DMS 273 (cell line): ENCODE data around the gene CSTF2T.

Source experiments
- DNase-seq: peaks from one replicate; lab custom pipeline; 2025; ENCODE audit not compliant: unreplicated experiment; lab: John Stamatoyannopoulos, UW

Gene CSTF2T, protein sequence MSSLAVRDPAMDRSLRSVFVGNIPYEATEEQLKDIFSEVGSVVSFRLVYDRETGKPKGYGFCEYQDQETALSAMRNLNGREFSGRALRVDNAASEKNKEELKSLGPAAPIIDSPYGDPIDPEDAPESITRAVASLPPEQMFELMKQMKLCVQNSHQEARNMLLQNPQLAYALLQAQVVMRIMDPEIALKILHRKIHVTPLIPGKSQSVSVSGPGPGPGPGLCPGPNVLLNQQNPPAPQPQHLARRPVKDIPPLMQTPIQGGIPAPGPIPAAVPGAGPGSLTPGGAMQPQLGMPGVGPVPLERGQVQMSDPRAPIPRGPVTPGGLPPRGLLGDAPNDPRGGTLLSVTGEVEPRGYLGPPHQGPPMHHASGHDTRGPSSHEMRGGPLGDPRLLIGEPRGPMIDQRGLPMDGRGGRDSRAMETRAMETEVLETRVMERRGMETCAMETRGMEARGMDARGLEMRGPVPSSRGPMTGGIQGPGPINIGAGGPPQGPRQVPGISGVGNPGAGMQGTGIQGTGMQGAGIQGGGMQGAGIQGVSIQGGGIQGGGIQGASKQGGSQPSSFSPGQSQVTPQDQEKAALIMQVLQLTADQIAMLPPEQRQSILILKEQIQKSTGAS

DNA sequence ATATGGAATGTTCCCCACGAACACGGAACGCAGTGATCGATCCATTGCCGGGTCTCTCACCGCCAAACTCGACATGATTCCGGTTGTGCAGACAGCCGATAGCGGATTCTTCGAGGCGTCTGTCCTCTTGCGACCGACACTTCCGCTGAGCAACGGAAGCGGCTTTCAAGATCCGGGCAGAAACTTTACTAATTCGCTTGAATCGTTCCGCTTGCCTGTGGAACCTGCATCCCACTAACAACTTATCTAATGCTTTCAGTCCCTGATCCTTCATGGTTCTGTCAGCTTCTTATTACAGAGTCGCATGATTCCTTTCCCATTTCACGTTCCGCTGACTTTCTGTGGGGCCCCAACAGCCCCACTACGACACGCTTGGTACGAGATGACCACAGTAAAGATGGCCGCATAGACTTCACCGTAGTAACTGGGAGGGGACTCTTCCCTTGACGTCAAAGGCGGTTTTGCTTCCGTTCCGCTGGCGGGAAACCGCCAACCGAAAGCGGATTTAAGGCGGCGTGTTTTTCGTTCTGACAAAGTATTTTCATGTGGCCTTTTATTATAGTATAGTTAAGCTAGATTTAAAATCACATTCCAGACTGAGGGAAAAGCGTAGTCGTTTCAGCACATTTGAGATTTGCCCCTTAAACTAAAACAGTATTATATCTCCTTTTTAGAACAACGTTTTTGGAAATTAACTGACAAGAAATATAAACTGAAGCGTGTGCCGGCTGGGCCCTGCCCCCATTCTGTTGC is at the start of gene CSTF2T:
TSS of gene CSTF2T (minus strand) at position 121 of the 753 bp plus-strand sequence. CDS start at position 75, 46 bp downstream.
- peak; percentile 94 for DNase-seq

DNA sequence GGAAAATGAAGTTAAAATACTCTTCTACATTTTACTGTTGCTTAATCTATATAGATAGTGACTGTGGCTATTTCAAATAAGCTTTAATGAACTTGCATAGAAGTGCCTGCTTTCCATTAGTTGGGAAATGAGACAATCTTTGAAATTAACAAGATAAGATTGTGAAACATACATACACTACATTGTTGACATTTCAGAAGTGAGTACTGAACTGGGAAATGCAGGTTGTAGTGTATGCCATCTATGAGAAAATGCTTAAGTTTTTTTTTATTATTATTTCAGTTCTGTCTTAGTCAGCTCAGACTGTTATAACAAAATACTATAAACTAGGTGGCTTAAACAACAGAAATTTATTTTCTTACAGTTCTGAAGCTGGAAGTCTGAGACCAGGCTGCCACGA is 49.6 kb upstream of the CSTF2T start:
- no peak for DNase-seq

DNA sequence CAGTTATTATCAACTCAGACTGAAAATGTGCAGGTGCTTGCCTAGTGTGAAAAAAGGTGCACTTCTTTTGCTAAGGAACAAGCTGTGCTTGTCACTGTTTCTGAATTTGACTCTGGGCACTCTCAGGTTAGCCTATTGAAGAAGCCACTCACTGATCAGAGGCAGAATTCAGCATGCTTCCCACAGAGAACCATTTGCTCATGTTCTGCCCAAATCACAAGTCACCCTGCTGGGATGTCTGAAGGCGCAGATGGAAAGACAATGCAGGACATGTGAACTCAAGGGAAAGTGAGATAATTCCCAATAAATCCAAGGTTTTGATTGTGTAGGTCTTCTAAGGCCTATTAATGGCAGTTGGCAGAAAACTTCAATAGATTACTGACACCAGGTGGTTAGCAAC is 47.8 kb upstream of the CSTF2T start:
- DNase-seq = no peak

DNA sequence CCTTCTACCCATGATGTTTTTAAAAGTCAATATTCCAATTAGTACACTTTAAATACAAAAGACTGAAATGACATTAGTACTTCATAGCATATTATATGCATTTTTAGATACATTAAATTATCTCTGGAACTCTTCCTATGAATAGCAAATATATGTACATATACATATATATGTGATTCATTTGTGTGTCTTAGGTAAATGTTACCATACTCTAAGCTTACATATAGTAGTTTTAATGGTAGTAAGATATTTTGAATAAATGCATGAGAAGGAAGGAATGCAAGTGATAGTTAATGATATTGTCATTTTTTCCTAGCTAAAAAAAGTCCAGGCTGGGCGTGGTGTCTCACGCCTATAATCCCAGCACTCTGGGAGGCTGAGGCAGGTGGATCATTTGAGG is 46.0 kb upstream of the CSTF2T start:
- DNase-seq = no peak

DNA sequence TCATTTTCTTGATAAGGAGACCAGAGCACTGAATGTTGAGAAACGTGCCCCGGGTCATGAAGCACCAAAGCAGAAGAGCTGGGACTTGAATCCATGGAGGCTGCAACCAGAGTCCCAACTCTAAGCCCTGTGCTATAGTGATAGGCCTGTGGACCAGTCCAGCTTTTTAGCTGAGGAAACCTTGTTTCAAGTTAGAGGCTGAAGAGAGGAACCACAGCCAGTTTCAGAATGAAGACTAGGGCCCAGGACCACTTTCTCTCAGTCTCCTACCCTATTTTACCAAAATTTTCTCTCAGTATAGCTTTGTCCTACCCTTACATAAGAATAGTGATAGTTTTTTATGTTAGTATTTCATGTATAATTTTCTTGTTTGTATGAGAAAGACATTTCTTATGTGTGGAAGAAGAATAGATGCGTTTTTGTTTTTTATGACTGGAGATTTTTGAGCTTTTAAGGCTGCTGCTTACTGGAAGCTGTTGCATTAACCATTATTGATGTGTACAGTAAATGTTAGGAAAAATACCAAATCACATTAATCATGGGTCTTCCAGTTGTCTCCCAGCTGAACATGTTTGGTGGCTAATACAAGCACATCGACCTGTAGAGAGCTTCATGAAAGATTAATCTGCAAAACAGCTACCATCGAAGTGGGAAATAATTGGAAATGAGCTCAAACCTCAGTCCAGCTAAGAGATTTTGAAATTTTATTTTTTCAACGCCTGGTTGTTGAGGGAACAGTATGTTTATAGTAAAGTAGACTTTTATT is 45.0 kb upstream of the CSTF2T start:
- DNase-seq = no peak

DNA sequence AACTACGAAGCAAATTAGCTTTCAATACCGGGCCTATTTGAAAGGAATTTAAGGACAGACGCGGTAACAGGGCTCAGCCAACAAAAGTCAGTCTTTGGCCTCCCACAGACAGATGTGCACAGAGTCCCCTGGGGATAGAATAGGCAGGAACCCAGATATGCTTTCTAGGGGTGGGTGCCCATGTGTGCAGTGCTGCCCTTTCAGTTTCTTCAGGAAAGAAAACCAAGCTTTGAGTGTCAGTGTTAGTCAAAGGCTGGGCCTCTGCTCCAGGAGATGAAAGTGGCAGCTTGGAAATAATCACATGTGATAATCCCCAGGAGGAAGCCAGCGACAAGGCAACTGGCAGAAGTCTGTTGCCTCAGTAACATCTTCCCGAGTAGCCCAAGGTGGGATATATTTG is 43.8 kb upstream of the CSTF2T start:
- peak; percentile 63 for DNase-seq

DNA sequence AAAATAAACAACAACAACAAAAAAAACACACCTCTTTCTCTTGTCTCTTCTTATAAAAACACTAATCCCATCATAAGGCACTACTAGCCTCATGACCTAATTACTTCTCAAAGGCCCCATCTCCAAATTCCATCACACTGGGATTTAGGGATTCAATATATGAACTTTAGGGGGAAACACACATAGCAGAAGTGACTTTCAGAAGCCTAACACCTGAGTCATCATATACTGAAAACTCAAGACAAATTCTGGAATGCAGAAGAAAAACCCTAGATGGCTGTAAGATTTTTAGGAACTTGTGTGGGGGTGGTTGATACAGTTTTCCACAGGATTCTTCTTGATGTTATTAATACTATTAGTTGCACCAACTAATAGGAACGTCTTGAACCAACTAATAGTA is 33.7 kb upstream of the CSTF2T start:
- DNase-seq = no peak

DNA sequence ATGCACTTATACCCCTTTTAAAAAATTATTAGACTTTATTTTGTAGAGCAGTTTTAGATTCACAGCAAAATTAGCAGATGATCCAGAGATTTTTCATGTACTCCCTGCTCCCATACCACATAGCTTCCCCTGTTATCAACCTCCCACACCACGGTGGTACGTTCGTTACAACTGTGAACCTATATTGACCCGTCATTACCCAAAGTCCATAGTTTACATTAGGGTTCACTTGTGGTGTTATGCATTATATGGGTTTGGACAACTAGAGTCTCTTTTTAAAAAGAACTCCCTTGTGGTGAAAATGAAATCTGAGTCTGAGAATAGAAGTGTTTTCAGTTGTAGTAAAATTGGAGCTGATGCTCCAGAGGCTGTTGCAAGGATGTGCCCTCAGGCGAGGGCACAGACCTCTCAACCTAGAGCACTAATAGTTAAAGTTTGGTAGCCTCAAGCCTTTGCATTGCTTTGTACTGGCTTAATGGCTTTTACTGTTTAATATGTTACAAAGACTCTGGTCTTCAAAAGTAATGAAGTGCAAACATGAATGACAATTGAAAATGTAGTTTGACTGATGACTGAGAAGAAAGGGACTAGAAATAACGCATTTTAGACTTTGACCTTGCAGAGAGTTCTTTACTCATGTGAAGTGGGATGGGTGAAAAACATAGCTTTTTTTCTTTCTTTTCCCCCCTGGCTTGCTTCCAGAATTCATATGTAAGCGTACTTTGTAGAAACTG is 30.6 kb upstream of the CSTF2T start:
- DNase-seq = no peak

DNA sequence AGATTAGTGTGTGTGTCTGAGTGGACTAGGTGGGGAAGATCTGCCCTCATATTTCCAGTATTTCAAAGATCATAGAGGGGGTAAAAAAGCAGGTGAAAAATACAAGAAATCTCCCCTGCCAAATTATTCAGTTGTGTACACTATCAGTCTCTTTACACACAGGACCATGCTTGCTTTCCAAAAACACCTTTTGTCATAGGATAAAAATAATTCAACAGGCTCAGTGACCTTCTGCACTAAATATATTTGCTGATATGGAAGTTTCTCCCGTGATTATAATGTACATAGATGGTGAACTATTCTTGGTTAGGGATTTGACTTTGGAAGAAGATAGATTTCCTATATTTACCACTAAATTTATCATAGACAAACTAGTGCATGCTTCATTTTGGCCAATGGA is 24.6 kb upstream of the CSTF2T start:
- no peak for DNase-seq

DNA sequence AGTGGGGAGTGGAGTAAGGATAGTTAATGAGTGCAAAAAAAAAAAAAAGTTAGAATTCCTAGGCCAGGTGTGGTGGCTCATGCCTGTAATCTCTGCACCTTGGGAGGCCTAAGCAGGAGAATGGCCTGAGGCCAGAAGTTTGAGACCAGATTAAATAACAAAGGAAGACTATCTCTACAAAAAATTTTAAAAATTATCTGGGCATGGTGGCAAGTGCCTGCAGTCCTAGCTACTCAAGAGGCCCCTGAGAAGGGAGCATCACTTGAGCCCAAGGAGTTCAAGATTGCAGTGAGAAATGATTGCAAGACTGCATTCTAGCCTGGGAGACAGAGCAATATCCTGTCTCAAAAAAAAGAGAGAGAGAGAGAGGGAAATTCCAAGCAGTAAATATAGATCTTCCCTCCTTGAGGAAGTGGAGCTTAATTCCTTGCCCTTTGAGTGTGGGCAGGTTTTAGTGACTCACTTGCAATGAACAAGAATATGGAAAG is 19.5 kb upstream of the CSTF2T start:
- DNase-seq = no peak

DNA sequence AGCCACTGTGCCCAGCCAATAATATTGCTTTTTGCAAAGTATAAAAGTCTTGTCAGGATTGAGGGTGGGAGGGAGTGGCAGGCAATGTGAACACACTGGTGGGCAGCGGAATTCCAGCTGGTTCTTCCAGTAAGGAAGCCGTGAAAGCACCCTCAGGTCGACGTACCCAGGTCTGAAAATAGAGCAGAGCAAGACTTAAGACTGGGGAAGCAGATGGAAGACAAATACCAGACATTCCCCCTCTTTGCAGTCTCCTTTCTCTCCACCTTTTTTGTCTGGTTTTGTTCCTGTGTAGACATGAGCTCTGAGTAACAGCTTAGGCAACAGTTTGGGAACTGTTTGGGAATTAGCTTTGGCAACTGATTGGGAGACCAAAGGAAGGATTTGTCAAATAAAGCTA is 17.6 kb upstream of the CSTF2T start:
- no peak for DNase-seq

DNA sequence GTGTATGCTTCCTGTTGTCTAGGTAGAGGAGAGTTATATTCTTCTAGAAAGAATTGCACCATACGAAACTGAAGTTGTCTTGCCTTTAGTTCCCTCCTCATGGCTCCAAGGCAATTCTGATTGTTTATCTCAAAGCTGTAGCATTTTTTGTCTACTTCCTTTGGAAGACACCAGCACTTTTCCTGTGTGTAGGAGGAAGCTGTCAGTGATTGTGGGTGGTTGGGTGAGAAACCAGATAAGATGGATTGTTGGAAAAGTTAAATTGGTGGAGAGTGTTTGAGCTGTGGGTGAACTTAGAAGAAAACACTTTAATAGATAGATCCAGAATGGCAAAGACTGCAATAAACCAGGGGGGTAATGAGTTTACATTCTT is 12.1 kb upstream of the CSTF2T start:
- DNase-seq = no peak

DNA sequence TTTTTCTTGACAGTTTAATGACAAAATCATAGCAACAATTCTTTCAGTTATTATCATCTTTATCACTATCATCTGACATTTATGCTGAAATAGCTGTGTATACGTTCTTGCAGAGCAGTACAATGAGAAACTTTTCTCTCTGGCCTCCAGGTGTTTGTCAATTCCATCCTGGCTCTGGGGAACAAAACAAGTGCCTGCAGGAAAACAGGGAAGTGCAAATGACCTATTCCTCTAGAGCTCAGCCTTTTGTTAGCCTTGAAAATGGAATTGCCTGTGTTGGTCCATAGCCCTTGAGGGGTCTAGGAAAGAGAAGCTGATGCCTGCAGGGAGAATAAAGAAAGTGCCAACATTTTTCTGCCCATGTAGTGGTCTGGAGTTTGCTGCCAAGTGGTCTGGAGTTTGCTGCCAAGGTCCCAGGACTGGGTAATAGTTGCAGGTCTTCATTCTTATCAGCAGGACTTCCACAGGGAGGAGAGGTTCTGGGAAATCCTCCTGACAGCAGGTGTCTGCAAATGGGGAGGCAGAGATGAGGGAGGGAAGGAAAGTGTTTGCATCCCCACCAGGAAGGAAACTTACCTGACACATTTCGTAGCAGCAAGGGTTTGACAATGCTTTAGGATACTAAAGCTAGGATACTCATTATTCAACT is 10.1 kb upstream of the CSTF2T start:
- DNase-seq = no peak

DNA sequence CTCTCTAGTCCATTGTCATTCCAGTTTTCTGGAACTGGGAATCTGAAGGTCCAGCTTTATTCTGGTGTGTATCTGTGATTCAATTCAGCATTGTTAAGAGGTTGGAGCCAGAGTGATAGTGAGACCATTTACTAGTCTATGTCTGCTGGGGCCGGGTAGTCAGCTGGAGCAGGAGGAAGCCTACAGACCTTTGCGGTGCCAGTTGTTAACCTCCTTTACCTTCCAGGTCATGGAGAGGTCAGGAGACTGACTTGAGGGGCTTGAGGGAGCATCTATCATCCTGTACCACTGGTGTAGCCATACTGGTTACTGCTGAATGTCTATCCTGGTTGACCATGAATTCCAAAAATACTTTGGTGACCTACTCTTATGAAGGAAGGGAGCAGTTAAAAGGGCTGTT is 9.2 kb upstream of the CSTF2T start:
- DNase-seq = no peak

DNA sequence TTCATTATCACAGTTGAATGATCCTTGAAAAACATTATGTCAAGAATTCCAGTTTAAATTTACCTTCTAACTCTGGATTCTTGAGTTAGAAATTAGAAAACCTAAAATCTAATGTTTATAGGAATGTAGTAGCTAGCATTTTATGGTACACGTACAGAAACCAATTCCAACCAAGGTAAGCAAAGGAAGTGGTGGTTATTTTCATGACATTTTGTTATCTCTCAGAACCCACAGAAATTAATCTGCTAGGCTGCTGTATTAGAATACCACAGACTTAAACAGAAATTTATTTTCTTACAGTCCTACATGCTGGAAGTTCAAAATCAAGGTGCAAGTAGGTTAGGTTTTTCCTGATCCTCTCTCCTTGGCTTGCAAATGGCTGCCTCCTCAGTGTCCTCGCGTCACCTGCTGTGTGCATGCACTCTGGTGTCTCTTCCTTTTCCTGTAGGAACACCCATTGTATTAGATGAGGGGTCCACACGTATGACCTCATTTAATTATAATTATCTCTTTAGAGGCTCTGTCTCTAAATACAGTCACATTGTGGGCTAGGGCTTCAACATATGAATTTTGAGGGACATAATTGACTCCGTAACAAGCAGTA is 8.5 kb upstream of the CSTF2T start:
- no peak for DNase-seq

DNA sequence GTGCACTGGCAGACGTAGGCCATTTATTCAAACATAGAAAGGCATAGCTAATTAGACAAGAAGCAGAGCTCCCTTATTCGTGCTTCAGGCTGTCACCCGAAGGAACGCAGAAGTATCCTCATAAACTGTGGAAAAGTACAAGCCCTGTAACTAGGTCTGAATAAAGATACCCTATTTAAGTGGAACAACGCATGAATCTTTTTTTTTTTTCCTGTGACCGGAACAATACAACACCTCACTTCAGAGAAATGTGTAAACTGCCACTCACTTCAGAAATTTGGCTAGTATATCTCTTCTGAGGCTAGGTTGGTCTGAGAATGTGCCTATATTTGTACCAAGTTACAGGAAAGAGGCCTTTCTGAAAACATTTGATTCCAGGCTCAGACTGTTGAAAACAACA is 8.0 kb upstream of the CSTF2T start:
- DNase-seq = no peak

DNA sequence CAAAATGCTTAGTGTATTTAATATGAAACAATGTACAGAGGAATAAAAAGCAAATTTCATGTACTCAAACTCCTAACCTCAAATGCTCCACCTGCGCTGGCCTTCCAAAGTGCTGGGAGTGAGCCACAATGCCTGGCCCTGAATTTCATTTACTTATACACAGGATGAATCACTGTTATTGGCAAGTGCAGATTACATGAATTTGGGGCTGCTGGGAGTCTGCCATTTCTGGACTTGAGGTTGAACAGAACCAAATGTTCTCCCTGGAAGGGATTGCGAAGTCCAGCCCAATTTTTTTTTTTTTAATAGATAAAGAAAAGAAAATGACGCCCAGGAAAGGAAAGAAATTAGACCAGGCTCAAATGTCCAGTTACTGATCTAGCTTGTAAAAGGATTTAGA is 6.8 kb upstream of the CSTF2T start:
- DNase-seq = no peak

DNA sequence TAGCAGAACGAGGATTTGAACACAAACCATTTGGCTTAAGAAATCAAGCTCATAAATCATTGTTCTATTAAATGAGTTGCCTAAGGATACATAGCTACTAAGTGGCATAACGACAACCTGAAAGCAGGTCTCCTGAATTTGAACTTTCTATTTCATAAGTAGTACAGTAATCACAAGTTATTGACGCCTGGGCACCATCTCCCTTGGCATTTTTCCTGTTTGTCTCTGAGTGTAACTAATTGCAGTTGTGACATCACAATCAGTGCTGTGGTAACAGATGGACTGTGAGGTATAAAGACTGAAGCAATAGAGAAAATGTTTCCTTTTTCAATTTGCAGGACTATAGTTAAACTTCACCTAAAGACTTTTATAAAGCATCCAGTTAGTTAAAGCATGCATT is 6.4 kb upstream of the CSTF2T start:
- peak; percentile 19 for DNase-seq

DNA sequence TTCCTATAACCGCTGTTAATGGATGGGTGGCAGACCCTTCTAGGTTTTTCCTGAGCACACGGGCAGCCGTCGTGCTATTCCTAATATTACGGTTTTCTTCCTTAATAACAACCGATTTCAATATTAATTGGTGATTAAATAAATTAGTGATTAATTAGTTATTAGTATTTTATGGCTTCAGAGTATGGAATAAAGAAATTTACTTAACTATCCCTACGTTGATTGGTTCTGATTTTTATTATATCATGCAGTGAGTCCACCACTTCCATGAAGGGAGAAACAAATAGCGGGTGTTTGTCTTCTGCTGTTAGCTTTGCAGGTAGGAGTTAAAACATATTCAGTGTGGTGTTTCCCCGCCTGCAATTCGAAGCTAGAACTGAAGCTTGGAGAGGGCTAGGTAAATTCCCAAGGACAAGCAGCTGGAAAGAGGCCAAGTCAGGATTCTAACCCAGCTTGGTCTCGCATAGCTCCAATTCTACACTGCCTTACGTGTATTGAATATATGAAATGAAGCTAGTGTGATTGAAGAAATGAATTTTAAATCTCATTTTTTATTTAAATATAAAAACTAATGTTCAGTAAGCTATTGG is 928 bp upstream of the CSTF2T start:
- peak; percentile 39 for DNase-seq
